HG03159 (cell line): Measurements from ENCODE around the gene RNF222.

ENCODE experiments used
- ATAC-seq: cut with Tn5 transposase; IDR thresholded peaks from one replicate; pipeline ENCODE4 v1.9.1; 2021; ENCODE audit warnings: mild to moderate bottlenecking, moderate library complexity; ENCODE audit not compliant: unreplicated experiment

The RNF222 gene, protein sequence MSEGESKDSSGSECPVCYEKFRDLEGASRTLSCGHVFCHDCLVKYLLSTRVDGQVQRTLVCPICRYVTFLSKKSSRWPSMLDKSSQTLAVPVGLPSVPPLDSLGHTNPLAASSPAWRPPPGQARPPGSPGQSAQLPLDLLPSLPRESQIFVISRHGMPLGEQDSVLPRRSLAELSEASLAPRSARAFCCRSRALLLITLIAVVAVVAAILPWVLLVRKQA

DNA sequence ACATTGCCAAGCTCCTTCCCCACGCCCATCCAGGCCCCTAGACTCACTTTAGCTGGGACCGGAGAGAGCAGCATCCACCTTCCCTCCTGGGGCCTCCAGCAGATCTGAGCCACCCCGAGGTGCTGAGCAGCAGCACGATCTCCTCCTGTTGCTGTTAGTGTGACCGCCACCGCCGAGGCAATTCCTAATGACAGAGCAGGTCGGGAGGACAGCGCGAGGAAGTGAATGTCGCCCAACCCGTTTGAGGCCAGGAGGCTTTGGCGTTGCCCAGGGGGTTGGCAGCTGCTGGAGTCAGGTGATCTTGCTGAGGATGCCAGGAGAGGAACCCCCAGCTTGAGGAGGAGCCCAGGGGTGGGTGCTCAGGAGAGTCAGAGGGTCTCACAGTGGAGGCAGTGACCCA, at the start of gene RNF222:
TSS of gene RNF222 (minus strand) at position 192 of the 400 bp plus-strand sequence. CDS start 4,366 bp downstream, outside the sequence.
- no peak for ATAC-seq

DNA sequence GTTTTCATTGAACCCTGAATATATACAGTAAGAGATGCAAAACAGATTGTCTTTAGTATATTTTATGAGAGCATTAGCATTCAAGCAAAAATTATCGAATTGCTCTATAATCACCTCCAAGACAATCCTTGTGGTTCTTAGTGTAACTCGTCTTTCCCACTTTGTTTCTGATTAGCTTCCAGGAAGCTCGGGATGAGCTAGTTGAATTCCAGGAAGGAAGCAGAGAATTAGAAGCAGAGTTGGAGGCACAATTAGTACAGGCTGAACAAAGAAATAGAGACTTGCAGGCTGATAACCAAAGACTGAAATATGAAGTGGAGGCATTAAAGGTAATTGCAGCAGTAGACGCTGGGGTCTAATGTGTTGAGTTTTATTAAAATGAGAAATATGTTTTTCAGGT, 47.9 kb upstream of the RNF222 start:
- ATAC-seq, result no peak

DNA sequence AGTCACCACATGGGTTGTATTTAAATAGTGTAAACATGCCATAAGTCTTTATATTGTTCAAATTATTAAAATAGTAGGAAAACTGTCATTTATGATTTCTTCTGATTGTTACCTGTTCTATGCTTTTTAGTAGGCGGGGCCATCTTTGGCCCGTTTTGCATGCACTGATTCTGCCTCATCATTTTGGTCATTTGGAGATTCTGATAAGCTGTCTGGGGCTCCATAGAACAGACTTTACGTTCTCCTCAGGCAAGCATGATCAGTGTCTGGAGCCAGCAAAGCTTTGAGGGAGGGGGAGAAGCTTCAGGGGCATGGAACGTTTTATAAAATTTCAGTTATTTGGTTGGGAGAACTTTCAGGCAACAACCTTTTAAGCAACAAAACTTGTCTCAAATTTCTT, 46.9 kb upstream of the RNF222 start:
- no peak for ATAC-seq

DNA sequence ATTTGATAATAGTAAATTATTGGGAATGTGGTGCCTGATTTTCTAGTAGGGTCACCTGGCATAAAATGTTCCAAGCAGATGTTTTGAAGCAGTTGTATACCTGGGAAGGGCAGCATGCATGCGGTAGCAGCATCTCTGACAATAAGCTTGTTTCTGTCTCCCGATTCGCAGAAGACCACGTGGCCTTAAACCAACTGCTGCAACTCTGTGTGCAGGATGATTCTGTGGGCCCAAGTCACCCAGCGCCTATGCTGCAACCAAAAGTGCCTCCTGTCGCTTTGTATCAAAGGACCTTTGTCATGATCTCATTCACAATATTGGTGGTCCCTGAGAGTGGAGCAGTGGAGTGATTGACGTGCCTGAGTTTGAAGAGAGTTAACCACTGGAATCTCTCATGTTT, 46.1 kb upstream of the RNF222 start:
- ATAC-seq, result no peak

DNA sequence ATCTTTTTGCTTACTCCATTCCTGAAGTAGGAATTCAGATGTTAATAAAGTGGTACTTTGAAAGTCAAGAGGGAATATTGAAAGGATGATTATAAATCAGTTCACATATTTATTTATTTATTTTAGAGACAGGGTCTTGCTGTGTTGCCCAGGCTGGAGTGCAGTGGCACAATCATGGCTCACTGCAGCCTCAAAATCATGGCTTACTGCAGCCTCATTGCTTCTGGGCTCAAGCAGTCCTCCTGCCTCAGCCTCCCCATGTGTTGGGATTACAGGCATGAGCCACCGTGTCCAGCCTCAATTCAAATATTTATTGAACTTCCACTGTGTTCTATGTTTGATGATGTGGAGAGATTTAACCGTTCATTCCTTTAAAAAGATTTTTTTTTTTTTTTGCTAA, 44.7 kb upstream of the RNF222 start:
- no peak for ATAC-seq

DNA sequence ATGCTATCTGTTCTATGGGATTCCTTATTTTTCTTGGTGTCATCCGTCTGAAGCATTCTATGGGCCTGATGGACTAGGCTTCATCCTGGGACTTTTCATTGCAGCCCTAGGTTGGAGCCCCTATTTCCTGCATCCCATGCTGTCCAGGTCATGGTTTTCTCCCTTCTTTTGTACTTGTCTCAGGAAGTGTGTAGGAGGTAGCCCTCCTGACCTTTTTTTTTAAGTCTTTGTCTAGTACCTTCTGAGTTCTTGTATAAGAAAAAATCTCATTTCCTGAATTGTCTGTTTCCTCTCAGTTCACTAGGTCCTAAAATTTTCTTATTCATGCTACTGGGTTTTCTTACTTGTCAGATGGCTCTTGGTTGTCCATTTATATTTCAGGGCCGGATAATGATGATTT, 44.1 kb upstream of the RNF222 start:
- no peak for ATAC-seq

DNA sequence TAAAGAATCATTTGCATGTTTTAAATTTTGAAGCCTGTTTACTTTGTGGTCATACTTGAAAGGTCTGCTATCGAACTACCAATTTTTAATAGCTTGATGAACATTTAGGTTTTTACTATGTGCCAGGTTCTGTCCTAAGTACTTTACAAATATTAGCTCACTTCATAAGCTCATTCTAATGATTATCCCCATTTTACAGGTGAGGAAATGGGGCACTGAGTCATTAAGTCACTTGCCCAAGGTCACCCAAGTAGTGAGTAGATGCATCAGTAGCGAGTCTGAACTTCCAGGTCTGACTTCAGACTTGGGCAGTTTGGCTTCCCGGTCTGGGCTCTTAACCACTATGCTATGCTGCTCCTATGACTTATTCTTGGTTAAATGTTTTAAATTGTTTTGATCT, 42.1 kb upstream of the RNF222 start:
- no peak for ATAC-seq

DNA sequence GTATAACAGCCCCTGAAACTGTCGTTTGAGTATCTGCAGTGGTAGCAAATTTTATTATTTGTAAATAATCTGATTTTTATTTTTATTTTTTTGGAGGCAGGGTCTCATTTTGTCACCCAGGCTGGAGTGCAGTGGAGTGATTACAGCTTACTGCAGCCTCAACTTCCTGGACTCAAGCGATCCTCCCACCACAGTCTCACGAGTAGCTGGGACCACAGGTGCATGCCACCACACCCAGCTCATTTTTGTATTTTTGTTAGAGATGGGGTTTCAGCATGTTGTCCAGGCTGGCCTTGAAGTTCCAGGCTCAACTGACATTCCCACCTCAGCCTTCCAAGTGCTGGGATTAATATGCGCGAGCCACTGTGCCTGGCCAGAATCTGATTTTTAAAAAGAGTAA, 40.8 kb upstream of the RNF222 start:
- no peak for ATAC-seq

DNA sequence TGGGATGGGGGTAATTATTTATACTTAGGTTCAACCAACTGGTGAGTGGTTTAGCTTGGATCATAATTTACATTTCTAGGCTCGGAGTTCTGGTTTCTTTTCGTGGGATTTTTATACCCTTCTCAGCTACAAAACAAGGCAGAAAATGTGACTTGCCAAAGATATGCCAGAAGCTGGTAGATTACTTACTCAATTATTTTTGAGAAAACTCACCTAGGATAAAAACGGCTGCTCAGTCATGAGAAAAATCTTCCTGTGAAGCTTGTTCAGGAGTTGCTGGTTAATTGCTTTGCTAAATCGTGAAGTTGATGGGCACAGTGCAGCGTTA, 39.2 kb upstream of the RNF222 start:
- no peak for ATAC-seq

DNA sequence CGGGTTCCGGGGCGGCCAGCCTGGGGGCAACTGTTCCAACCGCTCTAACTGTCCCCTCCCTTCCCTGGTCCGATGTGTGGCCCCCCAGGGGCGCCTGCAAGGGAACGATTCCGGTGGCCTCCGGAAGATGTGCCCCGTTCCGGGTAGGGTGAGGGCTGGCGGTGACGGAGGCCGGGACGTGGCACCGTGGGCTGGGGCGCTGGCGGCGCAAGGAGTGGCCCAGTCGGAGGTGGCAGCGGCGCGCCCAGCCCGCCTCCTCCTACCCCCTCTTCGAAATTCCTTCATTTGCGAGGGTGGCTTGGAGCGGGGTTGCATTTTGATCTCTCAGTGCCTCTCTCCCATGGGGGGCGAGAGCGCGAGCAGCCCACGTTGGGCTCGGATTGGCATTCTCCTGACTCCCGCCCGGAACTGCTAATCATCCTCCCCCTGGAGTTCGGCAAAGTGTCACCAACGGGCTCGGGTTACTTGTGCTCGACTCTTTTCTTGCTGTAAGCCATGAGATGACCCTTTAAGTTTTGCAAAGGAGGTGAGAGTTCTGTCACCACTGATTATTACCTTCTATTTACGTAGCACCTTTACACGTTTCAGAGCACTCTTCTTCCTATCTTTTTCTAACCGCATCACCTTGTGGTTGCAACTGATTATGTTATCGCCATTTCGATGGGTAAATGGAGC, 38.7 kb upstream of the RNF222 start:
- ATAC-seq, result peak; percentile 54

DNA sequence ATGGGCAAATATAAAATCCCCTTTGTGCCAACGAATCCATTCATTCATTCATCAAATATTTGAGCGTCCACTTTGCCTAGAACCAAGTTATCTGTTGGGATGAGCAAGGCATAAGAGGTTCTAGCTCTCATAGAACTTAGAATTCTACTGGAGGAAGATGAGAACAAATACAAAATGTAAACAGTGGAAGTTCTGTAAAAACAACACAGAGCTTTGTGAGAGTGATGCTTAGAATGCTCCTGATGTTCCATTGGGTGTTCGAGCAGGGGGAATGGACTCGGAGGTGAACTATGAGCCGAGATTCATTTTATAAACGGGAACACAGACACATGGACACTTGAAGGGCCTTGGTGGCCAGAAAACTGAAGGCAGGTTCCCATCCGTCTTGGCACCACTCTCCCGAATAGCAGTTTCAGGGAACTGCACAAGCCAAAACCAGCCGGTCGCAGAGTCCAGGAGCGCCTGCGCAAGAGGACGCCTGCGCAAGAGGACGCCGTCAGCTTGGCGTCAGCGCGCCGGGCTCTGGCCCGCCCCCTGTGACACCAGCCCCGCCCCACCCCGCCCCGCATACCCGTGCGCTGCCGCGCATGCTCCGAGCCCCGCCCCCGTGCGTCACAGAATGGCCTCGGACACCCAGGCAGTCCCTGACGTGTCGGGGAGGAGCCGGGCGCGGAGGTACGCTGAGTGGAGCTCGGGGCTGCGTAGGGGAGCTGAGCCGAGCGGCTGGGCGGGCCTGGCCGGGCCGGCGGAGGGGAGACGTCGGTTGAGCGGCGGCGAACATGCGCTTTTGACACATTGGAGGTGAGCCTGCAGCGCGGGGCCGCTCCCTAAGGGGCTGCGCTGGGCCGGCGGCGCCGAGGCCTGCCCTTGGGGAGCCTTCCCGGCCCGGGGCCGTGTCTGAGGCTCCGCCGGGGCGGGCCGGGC, 37.9 kb upstream of the RNF222 start, which contains the start of gene NDEL1:
TSS of gene NDEL1 (plus strand) at position 640 of the 924 bp plus-strand sequence. CDS start 8,388 bp downstream, outside the sequence.
- peak; percentile 97 for ATAC-seq

DNA sequence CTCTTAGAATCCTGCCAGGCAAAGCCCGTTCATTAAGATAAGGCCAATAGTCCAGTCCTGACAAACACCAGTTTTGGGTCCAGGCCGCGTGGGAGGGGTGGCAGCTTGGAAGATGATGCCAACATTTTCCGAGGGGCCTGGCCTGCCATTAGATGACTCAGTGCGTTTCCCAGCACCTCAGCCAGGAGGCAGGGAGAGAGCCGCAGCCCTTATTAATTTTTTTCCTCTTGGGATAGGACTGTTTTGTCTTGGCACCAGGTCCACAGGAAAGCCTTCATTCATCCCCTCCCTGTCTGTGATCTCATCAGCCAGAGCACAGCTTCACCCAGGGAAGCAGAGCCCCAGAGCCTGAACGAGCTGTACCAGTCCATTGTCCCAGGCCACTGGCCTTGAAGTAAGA, 33.3 kb upstream of the RNF222 start:
- no peak for ATAC-seq

DNA sequence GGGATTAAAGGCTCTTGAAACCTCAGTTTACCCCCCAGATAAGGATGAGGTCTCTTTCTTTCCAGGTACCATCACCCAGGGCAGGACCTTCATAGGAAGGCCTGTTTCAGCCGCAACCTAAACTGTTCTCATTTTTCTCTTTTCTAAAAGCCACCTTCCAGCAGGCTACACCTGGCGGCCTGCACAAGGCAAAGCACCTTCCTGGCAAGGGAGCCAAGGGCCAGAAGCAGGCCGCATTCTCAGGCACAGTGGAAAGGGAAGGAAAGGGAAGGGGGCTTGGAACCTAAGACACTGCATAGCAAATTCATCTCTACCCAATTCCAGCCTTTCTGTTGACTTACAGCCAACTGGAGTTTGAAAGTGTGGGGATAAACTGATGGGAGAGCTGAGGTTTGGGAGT, 29.2 kb upstream of the RNF222 start:
- no peak for ATAC-seq

DNA sequence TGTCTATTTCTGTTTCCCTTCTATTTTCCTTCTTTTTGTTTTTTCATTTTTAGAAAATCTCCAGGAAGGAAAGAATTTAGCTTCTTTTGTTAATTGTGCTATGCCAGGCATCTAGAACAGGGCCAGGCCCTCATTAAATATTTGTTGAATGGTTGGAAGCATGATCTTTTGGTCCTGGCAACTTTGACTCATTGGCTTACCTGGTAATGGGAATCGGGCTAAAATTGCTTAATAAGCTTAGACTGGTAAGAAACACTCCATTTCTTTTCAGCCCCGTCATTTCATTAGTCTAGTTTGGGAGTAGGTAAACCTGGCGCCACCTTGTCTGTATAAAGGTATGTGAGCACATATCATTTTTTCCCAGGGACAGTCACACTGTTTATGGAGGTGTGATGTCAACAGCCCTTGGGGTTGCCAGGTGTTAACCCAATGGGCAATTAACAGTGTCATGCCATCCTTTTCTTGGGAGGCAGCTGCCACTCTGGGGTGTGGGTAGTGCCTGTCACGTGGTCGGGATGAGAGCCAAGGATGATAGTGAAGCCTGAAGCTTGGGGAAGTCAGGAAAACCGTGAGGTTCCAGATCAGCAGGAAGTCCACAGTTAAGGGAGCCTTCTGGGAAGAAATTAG, 28.6 kb upstream of the RNF222 start:
- ATAC-seq, result no peak

DNA sequence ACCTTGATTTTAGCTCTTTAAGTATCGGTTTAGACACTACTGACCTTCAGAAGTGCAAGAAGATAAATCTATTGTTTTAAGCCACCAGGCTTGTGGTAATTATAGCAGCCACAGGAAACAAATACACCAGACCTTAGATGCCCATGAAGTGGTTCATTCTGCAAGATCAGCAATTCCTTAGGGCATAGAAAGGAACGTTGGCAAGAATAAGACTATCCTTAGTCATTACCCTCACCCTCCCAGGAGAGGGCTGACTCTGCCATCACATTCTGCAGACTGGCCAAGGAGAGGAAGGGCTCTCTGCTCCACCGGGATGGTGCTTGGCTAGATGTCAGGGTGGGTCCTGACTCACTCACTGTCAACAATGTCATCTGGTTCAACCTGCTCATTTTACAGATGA, 23.9 kb upstream of the RNF222 start:
- no peak for ATAC-seq

DNA sequence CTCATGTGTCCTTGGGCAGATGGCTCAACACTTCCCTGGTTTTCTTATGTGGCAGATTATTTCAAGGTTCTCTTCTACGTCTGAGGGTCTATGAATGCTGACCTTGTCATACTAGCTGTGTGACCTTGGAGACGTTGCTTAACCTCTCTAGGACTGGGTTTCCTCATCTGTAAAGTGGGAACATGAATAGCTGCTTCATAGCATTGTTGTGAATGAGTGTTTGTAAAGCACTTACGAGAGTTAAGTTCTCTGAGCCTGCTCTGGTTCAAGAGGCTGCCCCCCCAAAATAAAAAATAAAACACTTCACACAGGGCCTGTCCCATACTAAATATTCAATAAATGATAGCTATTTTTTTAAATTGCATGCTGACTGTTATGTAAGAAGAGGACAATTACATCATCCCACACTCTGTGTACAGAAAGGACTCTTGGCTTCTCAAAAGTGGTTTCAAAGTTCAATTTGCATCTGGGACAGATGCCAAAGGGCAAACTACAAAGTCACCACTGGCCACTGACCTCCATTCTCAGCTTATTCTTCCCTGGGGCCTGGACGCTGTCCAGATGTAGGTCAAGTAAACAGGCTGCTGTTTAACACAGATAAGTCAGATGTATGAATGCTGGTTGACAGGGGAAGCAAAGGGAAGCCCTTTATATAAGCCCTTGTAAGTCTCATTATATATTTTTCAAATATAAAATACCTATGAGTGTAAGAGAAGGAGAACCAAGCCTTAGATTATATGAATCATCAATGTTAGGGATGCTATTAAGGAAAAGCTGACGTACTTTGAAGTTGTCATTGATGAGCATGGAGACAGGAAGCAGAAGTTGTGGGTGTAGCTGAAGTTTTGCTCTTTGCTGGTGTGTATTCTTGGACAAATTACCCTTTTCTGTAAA, 22.7 kb upstream of the RNF222 start:
- ATAC-seq, result no peak

DNA sequence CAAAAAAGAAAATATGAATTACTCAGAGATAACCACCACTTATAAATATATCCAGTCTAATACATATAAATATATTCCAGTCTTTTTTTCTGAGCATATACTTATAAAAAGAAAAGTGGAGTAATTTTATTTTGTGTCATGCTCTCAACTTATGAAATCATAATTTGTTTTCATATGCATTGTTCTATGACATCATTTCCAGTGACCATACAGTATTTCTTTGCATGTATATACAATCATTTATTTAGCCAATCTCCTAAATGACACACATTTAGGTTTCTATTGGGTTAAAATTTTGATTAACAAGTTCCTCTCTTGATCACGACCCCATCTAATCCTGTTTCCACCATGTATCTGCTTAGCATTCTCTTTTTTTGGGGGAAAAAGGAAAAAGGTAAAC, 21.7 kb upstream of the RNF222 start:
- no peak for ATAC-seq

DNA sequence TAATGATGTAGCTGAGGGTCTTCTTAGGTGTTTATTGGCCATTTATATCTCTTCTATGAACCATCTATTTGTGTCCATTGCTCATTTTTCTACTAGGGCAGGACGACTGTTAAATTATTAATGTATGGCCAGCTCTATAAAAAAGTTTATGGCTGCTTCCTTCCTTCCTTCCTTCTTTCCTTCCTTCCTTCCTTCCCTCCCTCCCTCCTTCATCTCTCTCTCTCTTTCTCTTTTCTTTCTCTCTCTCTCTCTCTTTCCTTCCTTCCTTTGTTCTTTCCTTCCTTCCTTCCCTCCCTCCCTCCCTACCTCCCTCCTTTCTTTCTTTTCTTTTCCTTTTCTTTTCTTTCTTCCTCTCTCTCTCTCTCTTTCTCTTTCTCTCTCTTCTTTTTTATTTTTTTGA, 20.8 kb upstream of the RNF222 start:
- no peak for ATAC-seq

DNA sequence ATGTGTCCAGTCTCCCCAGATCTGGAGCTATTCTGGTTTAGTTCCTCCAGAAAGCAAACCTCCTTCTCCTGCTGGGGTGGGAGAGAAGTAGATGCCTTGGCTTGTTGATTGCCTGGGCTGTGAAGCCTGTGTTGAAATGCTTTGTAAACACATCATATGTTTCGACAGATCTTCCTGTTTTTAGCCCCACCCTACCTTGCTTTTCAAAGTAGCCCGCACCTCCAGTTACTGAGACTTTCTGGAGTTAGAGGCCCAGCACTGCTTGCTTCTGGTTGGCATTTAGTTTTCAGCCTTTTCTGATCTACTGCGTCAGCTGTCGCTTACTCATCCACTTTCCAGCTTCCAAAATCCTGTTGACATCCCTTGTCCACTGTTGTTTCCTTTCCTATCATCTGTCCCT, 20.2 kb upstream of the RNF222 start:
- no peak for ATAC-seq

DNA sequence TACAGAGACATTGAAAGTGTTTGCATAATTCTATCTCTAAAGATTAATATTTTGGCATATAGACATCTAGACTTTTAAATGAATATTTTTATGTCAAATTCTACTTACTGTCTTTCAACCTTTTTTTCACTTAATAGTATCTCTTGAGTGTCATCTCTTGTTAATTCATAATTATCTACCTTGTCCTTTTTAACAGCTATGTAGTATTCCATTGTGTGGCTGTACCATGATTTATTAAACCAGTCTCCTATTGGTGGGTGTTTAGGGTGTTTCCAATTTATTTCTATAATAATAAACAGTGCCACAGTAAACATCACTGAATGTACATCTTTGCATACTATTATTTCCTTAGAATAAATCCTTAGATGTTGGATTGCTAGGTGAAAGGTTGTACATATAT, 16.3 kb upstream of the RNF222 start:
- ATAC-seq, result no peak
